Activated CD8-positive, alpha-beta memory T cell treated with anti-CD3 and anti-CD28 coated beads for 24 hours (primary cell): ENCODE data around the gene ARL17A.
"Not testable (repeated sequence)": the region's sequence is repeated elsewhere in the genome, so short reads cannot be mapped to it uniquely, and the experiment has no call there.

Experiments
- DNase-seq: peaks from one replicate; pipeline ENCODE4 v3.0.0-alpha.2; 2020

Gene ARL17A

DNA sequence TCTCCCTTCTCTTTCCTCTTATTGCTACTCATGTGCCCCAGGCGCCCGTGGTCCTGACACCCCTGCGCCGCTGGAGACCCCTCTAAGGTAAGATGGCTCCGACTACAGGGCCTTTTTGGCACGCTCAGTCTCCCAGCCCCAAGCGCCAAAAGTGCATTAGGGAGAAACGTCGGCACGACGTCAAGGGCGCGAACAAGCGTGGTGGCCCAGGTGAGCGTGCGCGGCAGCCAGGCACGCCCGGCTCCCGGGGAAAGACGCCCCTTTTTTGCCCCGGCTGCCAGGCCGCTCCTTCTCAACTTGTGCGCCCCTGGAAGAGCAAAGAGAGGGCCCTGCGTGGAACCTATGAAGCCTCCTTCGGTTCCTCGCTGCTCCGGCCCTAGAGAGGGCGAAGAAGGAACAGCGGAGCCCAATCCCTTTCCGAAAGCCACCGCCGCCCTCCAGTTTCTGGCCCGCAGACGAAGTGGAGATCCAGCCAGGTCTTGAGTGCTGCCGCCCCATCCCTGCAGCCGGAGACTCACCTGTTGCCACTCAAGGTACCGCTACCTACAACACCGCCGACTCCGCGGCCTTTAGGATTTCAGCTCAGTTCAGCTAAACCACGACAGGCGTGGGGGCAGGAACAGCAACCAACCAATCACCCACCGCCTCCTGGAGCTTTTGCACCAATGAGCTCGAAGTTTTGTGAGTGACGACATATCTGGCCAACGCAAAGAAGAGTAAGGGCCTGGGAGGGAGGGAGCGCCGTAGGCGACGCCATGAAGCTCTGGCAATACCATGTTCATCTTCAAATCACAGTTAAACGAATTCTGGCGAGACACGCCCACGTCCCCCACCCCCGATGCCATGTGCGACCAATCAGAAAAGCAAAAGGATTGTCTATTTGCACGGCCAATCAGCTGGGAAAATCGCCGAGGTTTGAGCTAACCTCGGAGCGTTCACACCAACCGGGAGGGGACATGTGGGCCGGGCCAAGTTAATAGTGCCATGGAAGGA is at the start of gene ARL17A:
ARL17A (minus strand) TSS at position 609 of the 993 bp plus-strand sequence. CDS start 3,369 bp downstream, outside the sequence.
- peak; percentile 73 for DNase-seq

DNA sequence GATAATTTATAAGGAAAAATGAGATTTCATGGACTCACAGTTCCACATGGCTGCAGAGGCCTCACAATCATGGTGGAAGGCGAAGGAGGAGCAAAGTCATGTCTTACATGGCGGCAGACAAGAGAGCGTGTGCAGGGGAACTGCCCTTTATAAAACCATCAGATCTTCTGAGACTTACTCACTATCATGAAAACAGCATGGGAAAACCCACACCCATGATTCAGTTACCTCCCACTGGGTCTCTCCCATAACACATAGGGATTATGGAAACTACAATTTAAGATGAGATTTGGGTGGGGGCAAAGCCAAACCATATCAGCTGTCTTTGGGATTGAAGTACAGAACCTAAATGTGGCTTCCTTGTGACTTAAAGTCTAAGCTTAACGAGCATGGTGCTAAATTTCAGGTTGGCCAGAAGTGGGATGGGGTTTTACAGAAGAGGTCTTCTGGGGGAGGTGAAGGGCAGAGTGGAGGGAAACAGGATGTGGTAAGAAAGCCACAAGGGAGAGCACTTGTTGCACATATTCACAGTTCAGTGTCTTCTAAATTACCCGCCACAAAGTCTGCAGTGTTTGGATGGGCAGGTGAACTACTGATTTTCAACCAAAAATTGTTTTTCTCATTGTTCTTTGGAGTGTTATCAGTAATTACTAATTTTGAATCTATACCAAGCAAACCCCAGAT is 49.4 kb upstream of the ARL17A start:
- DNase-seq, result not testable (repeated sequence)

DNA sequence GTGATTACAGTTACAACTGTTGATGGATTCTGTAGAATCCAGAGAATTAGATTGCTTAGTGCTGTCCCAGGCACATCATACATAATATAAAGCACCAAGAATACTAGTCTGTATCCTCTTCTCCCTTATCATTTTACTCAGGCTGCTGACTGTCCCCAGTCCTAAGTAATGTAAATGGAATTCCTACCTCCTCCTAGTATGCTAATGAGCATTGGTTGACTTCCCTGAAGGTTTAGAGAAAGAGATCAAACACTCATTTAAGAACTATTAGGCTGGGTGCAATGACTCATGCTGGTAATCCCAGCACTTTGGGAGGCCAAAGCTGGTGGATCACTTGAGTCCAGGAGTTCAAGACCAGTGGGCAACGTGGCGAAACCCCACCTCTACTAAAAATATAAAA is 48.0 kb upstream of the ARL17A start:
- DNase-seq, result not testable (repeated sequence)

DNA sequence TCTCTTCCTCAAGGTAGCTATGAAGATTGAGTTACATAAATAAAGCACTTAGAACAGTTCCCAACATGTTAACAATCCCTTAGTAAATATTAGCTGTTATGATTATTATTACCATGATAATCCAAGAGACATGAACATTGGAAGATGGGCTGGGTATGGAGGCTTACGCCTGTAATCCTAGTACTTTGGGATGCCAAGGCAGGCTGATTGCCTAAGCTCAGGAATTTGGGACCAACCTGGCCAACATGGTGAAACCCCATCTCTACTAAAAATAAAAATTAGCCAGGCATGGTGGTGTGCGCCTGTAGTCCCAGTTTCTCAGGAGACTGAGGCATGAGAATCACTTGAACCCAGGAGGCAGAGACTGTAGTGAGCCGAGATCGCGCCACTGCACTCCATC is 45.2 kb upstream of the ARL17A start:
- not testable (repeated sequence) for DNase-seq

DNA sequence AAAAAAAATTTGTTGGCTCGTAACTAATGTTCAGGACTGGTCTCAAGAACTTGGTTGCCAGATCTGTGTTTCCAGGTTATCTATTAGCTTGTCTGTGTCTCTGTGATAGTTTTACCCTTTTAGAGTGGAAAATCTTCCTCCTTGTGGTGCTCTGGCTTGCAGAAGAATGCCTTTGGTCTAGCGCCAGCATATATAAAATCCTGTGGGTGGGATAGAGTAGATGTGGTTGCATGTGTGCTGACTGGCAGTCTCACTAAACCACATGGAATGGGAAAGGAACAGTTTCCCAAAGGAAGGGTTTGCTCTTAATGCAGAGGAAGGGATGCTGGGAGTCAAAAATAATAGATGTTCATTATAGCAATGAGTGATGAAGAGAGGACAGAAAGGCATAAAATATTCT is 44.3 kb upstream of the ARL17A start:
- not testable (repeated sequence) for DNase-seq

DNA sequence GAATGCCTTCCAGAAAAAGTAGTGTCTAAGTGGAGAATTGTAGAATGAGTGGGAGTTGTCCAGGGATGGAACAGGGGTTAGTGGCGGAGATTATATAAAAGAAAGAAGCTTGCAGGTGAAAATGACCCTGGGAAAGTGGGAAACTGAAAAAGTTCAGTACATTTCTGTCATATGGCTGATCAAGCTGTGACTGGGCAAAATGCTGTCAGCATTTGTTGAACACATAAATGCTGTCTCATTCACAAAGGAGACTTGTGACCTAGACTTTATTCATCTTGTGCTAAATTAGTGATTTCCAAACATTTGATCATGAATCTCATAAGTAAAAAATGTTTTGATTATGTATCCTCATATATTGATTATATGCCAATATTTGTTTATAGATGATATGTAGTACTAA is 39.5 kb upstream of the ARL17A start:
- DNase-seq, result not testable (repeated sequence)

DNA sequence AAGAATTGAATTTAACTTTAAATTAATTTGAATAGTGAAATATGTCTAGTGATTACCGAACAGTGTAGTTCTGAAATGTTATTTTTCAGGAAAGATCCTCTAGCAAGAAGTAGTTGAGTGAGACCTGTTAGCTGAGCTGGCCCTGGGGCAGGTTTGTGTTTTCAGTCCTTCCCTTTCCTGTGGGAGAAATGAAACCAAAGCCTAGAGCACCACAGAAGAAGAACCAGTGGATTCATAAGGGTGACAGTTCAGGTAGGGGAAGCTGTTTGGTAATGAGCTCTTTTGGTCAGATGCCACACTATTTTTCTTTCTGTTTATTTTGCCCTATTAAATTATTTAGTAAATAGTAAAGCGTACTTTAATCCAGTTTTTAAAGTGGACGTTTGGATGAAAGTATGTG is 37.6 kb upstream of the ARL17A start:
- not testable (repeated sequence) for DNase-seq

DNA sequence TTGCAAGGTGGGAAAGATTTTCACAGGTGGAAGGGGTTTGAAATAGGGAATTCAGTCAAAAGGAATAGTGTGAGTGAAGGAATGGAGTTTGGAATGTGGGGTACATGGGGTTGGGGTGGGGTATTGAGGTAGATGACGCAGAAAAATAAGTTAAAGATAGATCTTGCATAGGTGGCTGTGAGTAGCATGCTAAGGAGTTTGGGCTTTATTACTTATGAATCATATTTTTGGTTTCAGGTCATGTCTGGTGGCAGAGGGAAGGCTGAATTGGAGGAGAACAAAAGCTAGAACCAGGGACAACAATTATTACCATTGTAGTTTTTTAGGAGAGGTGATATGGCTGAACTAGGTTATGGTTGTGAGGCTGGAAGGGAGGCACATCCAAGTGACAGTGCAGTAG is 34.4 kb upstream of the ARL17A start:
- not testable (repeated sequence) for DNase-seq

DNA sequence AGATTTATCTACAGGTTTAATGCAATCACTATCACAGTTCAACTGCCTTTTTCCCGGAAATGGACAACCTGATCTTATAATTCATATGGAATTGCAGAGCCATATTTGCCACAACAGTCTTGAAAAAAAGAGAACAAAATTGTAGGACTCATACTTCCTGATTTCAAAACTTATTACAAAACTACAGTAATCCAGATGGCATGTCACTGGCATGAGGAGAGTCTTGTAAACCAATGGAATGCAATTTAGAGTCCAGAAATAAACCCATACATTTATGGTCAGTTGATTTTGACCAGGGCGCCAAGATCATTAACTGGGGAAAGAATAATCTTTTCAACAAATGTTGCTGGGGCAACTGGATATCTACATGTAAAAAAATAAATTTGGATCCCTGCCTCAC is 31.8 kb upstream of the ARL17A start:
- DNase-seq, result not testable (repeated sequence)

DNA sequence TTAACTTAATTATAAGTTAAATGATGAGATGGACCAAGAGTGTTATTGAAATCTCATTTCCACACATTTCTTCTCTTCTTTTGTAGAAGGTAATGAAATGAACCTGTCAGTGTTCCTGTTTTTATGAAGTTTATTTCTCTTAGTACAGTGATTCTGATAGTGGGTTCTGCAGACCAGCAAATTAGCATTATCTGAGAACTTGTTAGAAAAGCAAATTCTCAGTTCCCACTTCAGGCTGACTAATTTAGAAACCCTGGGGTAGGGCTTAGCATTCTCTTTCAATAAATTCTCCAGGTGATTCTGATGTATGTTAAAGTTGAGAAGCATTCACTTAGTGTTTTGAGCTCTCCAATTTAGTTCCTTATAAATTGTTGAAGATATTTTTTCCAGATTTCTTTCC is 23.6 kb upstream of the ARL17A start:
- DNase-seq, result not testable (repeated sequence)

DNA sequence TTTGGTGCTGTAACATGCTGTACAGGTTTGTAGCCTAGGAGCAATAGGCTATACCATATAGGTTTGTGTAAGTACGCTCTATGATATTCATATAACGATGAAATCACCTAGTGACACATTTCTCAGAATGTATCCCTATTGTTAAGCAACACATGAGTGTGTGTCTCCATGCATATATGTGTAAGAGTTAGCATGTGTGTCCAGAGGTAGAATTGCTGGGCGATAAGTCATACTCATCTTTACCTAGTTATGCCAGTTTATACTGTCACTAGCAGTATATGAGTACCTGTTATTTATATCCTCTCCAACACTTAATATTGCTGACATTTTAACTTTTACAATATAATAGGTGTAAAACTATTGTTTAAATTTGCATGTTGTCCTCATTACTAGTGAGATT is 21.3 kb upstream of the ARL17A start:
- not testable (repeated sequence) for DNase-seq

DNA sequence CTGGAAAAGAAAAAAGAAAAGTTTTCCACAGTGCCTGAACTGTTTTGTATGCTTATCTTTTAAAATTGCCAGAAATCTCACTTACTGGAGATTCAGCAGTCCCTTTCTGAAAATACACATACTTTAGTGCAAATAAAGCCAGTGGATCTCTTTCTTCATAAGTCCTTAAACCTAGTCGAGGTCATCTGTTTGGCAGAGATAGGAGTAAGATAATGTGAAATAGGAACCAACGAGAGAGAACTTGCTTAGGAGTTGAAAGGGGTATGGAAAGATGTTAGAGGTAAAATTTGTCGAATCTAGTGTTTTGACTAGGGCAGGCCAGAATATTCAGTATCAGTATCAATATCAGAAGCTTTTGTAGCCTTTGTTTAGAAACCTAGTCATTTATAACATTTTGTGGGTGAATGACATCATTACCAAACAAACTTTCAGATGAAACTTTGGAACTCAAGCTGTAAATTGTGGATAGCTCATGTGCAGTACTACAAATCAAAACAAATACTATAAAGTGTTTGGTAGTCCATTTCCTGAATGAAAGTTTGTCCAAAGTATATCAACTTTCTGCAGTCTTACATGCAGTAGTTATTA is 18.9 kb upstream of the ARL17A start:
- not testable (repeated sequence) for DNase-seq

DNA sequence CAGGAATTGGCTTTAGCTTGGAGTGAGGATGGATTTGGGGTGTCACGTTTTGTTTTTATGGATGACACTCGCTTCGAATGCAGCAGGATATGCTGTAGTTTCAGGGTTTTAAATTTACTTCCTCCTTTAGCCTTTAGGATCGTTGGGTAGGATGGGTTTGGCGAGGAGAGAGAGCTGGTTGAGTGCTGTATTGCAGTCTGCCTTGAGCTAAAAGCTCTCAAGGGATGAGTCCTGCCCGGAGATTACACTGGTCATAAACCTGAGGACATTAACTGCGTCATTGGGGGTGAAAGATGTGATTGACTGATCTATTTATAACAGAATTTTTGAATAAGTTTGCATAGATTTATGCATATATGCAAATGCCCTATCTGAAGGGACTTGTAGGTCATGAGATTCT is 11.8 kb upstream of the ARL17A start:
- DNase-seq, result not testable (repeated sequence)

DNA sequence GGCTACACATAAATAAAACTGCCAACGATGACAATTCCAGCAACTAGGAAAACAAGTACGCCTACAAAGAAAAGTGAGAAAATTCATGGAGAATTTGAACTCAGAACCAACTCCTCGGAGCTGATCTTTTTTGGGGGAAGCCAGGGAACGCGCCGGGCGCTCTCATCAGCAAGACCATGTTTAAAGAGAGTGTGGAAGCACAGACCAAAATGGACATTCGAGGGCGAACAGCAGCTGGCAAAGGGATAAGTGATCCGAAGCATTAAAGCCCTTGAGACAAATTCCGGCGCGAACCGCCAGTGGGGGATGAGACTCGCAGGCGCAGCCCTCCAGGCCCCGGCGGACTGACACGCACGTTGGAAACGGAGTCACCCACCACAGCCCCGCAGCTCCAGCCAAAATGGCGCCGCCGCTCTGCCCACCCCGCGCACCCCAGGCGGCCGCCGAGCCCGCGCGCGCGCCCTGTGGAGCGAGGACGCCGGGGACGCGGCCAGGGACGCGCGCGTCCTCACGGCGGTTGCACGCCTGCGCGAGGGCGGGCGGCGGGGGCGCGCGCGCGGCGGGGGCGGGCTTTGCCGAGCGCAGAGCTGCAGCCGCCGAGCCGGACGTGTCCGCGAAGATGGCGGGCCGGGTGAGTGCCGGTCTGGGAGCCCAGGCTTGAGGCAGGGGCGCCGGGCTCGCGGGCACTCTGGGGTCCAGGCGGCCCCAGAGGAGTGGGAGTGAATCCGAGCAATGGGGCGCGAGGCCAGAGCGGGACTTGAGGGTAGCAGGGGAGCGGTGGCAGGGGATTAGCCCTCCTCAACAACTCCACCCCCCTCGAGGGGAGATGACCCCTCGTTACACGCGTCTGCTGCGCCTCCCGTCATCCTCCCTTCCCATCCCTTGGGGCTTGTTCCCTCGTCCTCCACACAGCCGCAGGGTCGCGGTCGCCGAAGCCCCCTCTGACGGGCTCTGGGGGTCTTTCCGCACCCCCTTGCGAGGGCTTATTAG is 11.0 kb upstream of the ARL17A start, which contains the start of gene NSF:
NSF (plus strand) TSS at position 513 of the 990 bp plus-strand sequence; CDS start at position 620, 107 bp downstream.
- not testable (repeated sequence) for DNase-seq

DNA sequence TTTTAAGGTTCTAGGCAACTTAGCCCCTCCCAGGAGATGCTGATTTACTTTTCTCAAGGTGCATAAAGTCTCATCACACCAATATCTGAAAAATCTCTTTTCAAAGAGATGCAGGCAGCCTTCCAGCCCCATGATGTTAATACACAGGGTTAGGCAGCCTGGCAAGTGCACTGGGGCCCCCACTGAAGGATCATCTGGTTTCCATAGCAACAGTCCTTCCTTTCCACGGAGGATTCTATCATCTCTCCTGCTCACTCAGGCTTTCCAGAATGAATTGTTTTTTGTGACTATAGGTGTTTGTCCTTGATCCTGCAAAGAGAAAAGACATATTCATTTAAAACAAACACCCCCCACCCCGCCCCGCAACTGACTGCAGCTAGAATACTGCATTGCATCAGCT is 6.0 kb upstream of the ARL17A start:
- DNase-seq, result not testable (repeated sequence)

DNA sequence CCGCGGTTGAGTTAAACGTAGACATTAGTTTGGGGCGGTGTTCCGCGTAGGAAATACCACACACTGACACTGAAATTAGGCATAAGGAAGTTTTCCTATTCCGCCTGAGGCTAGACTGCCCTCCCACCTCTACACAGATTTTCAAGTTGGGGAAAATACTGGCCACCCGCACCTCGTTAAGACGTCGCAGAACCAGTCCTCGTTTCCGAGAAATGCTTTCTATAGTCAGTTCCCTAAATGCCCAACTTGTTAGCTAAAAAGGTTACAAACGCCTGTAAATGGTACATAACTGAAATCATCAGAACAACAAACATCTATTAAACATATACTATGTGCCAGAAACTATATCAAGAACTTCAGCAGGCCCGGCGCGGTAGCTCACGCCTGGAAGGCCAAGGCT is 591 bp upstream of the ARL17A start:
- not testable (repeated sequence) for DNase-seq

DNA sequence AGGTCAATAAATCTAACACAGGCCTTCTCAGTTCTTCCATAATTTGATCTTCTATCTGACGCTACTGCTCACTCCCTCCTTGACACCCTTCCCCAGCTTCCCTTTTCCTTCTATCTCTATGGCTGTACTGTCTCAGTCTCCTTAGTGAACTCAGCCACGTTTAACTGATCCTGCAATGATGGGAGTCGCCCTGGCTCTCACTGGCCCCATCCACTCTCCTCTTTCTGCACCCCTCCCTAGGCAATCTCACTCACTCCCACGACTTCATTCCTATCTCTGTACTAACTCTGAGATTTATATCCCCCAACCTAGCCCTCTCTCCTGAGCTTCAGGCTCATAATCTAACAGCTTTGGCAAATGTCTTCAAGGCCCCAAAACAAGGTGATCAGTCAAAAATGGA is 7.7 kb downstream of the ARL17A start:
- not testable (repeated sequence) for DNase-seq

DNA sequence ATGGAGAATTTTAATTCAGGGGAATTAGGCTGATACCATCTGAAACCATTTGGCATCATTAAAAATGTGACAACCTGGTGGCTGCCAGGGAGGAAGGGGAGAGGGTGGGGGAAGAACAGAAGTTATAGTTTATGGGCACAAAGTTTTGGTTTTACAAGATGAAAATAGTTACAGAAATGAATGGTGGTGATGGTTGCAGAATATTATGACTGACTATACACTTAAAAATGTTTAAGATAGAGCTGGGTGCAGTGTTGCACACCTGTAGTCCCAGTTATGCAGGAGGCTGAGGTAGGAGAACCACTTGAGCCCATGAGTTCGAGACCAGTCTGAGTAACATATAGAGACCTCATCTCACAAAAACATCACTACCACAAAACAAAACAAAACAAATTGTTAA is 12.5 kb downstream of the ARL17A start:
- not testable (repeated sequence) for DNase-seq

DNA sequence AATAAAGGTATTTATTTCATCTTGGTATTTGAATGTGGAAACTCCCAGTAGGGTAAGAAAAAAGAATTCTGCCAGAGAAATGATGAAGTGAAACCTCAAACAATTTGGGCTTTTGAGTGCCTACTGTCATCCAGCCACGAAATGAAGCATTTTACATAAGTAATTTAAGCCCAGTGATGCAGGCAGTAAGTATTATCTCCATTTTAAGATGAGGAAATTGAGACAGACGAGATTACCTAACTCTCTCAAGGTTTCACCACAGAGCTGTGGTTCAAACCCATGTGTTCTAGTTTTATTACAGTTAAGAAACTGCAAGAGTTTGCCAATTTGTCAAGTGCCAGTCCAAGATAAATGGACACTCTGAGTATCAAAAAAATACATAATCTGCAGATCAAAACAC is 13.2 kb downstream of the ARL17A start:
- not testable (repeated sequence) for DNase-seq

DNA sequence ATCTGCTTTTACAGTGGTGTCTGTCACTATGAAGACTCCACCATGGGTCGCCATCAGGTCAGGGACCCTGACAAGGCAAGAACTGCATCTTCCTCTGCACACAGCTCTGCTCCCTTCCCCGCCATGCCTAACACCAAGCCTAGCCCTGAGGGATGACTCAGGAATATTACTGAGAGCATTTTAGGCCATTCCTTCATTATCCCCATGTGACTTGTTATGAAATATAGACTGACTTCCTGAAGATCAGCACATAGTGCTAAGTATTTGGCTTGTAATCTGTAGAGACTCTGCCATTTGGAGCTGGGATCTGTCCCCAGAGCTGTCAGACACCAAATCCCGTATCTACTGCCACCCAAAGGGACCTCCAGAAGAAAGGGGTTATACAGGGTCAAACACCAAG is 19.4 kb downstream of the ARL17A start:
- not testable (repeated sequence) for DNase-seq

DNA sequence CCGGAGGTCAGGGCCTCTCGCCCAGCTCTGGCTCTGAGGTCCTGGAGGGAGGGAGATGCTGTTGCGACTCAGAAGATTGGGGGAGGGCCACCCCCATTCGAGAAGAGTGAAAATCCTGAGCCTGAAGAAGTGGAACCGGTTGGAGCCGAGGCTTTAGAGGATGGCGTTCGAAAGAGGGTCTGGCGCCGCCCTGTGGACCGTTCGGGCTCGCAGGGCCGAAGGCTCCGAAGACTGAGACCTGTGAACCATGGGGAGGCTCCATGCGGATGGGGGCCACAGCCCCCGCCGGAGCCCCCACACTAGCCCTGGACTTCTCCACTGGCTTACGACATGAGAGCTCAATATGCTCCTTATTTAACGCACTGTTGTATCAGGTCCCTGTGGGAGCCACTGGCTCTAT is 20.3 kb downstream of the ARL17A start:
- DNase-seq, result not testable (repeated sequence)

DNA sequence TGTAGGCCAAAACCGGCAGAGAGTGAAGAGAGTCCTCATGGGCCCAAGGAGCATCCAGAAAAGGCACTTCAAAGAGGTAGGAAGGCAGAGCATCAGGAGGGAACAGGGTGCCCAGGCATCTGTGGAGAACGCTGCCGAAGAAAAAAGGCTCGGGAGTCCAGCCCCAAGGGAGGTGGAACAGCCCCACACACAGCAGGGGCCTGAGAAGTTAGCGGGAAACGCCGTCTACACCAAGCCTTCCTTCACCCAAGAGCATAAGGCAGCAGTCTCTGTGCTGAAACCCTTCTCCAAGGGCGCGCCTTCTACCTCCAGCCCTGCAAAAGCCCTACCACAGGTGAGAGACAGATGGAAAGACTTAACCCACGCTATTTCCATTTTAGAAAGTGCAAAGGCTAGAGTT is 30.9 kb downstream of the ARL17A start:
- not testable (repeated sequence) for DNase-seq
